Activated CD4-positive, CD25-positive, alpha-beta regulatory T cell treated with anti-CD3 and anti-CD28 coated beads, Interleukin-2, amount 50 U/mL, for 24 hours (primary cell): ENCODE measurements around the gene PCSK4.
"Not testable (repeated sequence)": the region's sequence is repeated elsewhere in the genome, so short reads cannot be mapped to it uniquely, and the experiment has no call there.

Experiments
- ATAC-seq, 2 donors: fragments of 150-1000 bp; cut with Tn5 transposase; one replicate each; pipeline ENCODE4 v1.10.0; 2021; ENCODE audit warnings: mild to moderate bottlenecking in 1 of 2, moderate library complexity in 1 of 2

The PCSK4 gene

GRCh38 chr19:1490311-1491113, at the start of gene PCSK4:
TSS of gene PCSK4 (minus strand) at chr19:1490350. CDS start at chr19:1490346, 4 bp downstream.
- peak; percentile 90 to 91 for ATAC-seq

GRCh38 chr19:1539749-1540148, 49.6 kb upstream of the PCSK4 start:
- not testable (repeated sequence) for ATAC-seq

- no peak for ATAC-seq
Measured at GRCh38 chr19:1538978-1539377, 48.8 kb upstream of the PCSK4 start.

- not testable (repeated sequence) for ATAC-seq
Measured at GRCh38 chr19:1535699-1536098, 45.5 kb upstream of the PCSK4 start.

GRCh38 chr19:1534972-1535371, 44.8 kb upstream of the PCSK4 start:
- ATAC-seq, result no peak

- no peak for ATAC-seq
Measured at GRCh38 chr19:1533510-1534150, 43.5 kb upstream of the PCSK4 start.

- ATAC-seq, result no peak
Measured at GRCh38 chr19:1532003-1532402, 41.9 kb upstream of the PCSK4 start.

- ATAC-seq, result no peak
Measured at GRCh38 chr19:1531587-1531986, 41.4 kb upstream of the PCSK4 start.

- ATAC-seq, result not testable (repeated sequence)
Measured at GRCh38 chr19:1530856-1531255, 40.7 kb upstream of the PCSK4 start.

- no peak for ATAC-seq
Measured at GRCh38 chr19:1529430-1529816, 39.3 kb upstream of the PCSK4 start.

GRCh38 chr19:1528596-1529429, 38.7 kb upstream of the PCSK4 start:
- no peak for ATAC-seq

- ATAC-seq, result no peak
Measured at GRCh38 chr19:1527650-1528309, 37.6 kb upstream of the PCSK4 start.

- no peak for ATAC-seq
Measured at GRCh38 chr19:1526979-1527649, 37.0 kb upstream of the PCSK4 start.

- no peak for ATAC-seq
Measured at GRCh38 chr19:1526066-1526778, 36.1 kb upstream of the PCSK4 start.

GRCh38 chr19:1525343-1525742, 35.2 kb upstream of the PCSK4 start:
- no peak for ATAC-seq

GRCh38 chr19:1524972-1525325, 34.8 kb upstream of the PCSK4 start:
- no peak for ATAC-seq

- ATAC-seq, result no peak
Measured at GRCh38 chr19:1524287-1524971, 34.3 kb upstream of the PCSK4 start.

- no peak for ATAC-seq
Measured at GRCh38 chr19:1523412-1524286, 33.5 kb upstream of the PCSK4 start, which contains the start of gene PLK5. TSS of gene PLK5 (plus strand) at chr19:1524077. CDS start at chr19:1526997, 2,920 bp downstream.

- ATAC-seq, result no peak
Measured at GRCh38 chr19:1522838-1523237, 32.7 kb upstream of the PCSK4 start.

GRCh38 chr19:1522061-1522460, 31.9 kb upstream of the PCSK4 start:
- no peak for ATAC-seq
